GM06990 (cell line): Measurements from ENCODE around the gene SMIM30.
A peak's percentile ranks its signal among the peaks of the same experiment; 100 is the strongest.
"Not testable (repeated sequence)": the region's sequence is repeated elsewhere in the genome, so short reads cannot be mapped to it uniquely, and the experiment has no call there.

Experiments
- DNase-seq: peaks from one replicate; pipeline ENCODE4 v3.0.0-alpha.2; 2011; ENCODE audit not compliant: insufficient read length; ENCODE audit errors: extremely low read depth
- H3K27me3 ChIP-seq: replicated peaks from 2 replicates; pipeline ENCODE4 v1.6.0; 2011; ENCODE audit warnings: low read length; ENCODE audit not compliant: control insufficient read depth, insufficient read depth
- H3K36me3 ChIP-seq: 2 replicates; pipeline ENCODE4 v1.5.1; 2011; ENCODE audit warnings: low read length; ENCODE audit not compliant: control insufficient read depth, insufficient read depth
- H3K4me3 ChIP-seq: replicated peaks from 2 replicates; pipeline ENCODE4 v1.5.1; 2011; ENCODE audit warnings: low read depth, mild to moderate bottlenecking, control low read depth, low read length
- CTCF ChIP-seq: IDR thresholded peaks from 2 replicates; pipeline ENCODE4 v1.5.1; 2011; ENCODE audit warnings: low read length, control low read depth, mild to moderate bottlenecking, inconsistent platforms; ENCODE audit not compliant: insufficient read depth, poor library complexity, severe bottlenecking

SMIM30 gene

GRCh38 chr7:113120647-113121046, 2.3 kb upstream of the SMIM30 start:
- DNase-seq = no peak
- no peaks in the 10 kb centered on the region for H3K27me3 ChIP-seq
- no peaks in the 10 kb centered on the region for H3K36me3 ChIP-seq
- no peak for TF ChIP-seq CTCF
- H3K4me3 ChIP-seq = no peak overlapping the region

- Histone ChIP-seq H3K27me3 (no peaks in the 10 kb centered on the region), H3K4me3 (no peak overlapping the region), H3K36me3 (no peaks in the 10 kb centered on the region)
- no peak for TF ChIP-seq CTCF
- no peak for DNase-seq
Measured at GRCh38 chr7:113119429-113119828, 1.1 kb upstream of the SMIM30 start.

- not testable (repeated sequence) for H3K27me3 ChIP-seq, DNase-seq, H3K36me3 ChIP-seq
- H3K4me3 ChIP-seq = peak overlapping the region; percentile 69
Measured at GRCh38 chr7:113117374-113117774, 980 bp downstream of the SMIM30 start.

- Histone ChIP-seq H3K36me3 (no peaks in the 10 kb centered on the region), H3K4me3 (no peak overlapping the region), H3K27me3 (no peaks in the 10 kb centered on the region)
- no peak for DNase-seq
- peak; percentile 17 for TF ChIP-seq CTCF
Measured at GRCh38 chr7:113113912-113114311, 4.4 kb downstream of the SMIM30 start.

GRCh38 chr7:113109718-113110117, 8.6 kb downstream of the SMIM30 start:
- DNase-seq = no peak

GRCh38 chr7:113100121-113100603, 18.2 kb downstream of the SMIM30 start:
- Histone ChIP-seq H3K4me3 (no peak overlapping the region), H3K36me3 (no peaks in the 10 kb centered on the region), H3K27me3 (no peaks in the 10 kb centered on the region; the same call in 1 of the 2 replicates)
- TF ChIP-seq CTCF = no peak
- DNase-seq = no peak

More at GRCh38 chr7:113109718-113110117, 8.6 kb downstream of the SMIM30 start:
- TF ChIP-seq CTCF = no peak
- Histone ChIP-seq H3K4me3 (no peak overlapping the region), H3K27me3 (no peaks in the 10 kb centered on the region), H3K36me3 (no peaks in the 10 kb centered on the region)
